EH (cell line): ENCODE measurements around the gene GTF3A.
A peak's percentile ranks its signal among the peaks of the same experiment; 100 is the strongest.
"Not testable (repeated sequence)": the region's sequence is repeated elsewhere in the genome, so short reads cannot be mapped to it uniquely, and the experiment has no call there.

ENCODE experiments used
- DNase-seq: peaks from one replicate; pipeline ENCODE4 v3.0.0-alpha.2; 2015; ENCODE audit warnings: low read depth

GTF3A gene

DNA sequence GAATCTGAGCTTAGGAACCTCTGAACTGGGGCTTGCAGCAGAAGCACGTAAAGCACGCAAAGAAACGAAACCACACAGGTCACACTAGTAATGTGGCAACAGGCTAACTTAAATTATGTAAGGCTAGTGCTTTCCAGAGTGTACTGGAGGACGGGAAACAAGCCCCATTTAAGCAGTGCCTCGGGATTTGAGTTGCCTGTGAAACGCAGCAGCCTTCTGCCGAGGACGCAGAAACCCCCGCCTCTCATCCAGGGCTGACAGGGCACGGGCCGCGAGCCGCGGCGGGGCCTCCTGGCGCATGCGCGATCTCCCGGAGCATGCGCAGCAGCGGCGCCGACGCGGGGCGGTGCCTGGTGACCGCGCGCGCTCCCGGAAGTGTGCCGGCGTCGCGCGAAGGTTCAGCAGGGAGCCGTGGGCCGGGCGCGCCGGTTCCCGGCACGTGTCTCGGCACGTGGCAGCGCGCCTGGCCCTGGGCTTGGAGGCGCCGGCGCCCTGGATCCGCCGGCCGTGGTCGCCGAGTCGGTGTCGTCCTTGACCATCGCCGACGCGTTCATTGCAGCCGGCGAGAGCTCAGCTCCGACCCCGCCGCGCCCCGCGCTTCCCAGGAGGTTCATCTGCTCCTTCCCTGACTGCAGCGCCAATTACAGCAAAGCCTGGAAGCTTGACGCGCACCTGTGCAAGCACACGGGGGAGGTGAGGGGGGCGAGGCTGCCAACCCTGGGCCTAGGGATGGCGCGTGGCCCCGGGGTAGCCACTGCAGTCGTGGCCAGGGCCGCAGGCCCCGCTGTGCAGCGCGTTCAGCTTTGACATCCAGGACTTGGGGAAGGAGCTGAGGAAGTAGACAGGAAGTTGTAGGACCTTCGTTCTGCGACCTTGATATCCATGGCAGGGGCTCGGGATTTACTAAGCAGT lies at the start of gene GTF3A:
Gene GTF3A (plus strand): TSS at position 374 of the 912 bp plus-strand sequence.
- DNase-seq, result peak; percentile 85

GRCh38 chr13:27374650-27375049 lies 49.8 kb upstream of the GTF3A start:
- peak; percentile 85 for DNase-seq

DNA sequence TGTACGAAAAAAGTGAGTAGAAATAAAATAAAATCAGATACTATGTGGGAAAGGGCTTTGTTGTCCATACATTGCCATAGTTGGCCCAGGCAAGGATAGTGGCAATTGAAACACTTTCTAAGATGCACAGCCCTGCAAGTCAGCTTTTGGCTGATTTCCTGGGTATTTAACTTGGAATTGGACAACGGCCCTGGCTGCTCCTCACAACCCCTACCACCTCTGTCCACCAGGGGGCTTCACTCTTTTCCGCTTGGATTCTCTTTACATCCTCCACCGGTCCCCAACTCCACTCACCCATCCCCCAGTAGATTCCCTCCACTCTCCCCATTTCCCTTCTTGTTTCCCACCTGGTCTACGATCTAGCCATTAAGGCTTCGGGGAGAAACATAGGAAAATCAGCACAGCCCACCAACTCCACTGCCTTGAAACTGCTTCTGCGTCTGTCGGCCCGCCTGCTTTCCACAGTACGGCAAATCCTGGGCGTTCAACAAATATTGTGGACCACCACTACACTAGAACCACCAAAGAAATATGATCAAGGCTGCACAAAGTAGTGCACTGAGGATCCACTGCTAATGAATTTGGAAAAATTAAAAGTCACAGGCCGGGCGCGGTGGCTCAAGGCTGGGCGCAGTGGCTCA lies 48.6 kb upstream of the GTF3A start:
- peak; percentile 76 for DNase-seq

- DNase-seq, result no peak
These were observed 45.3 kb upstream of the GTF3A start for GRCh38 chr13:27379126-27379525.

DNA sequence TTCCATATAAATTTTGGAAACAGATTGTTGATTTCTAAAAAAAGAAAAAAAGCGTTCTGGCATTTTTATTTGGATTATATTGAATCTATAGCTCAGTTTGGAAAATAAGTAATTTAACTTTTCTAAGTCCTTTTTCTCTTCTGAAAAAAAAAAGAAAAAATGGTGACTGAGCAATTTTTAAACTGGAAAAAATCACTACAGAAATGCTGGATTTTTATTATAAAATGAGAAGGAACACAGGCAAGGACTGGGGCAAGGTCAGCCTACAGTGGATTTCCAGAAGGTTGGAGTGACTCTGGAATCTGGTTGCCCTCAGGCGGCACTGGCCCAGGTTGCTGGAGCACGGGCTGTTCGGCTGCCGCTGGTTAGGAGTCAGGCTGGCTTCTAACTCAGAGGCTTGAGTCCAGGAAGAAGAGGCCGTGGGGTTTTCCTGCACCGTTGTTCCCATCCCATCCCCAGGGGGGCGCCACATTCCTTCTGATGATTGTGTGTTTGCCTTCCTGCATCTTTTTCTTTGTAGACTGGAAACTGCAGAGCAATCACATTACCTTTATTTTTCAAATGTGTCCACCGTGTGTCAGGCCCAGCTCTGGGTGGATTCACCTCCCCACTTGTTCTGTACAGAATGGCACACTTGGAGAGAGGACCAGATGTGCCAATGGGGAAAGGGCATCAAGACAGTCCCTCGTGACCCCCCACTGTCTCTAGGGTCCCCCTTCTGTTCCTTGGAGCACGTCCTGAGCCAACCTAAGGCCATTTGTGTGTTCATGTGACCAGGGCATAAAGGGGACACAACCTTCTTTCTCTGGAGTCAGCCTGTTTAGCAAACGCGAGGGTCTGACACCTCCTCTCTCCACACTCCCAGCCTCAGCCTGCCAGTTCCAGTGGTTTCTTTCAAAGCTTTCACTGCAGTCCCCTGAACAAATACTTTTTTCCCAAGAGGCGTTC lies 44.5 kb upstream of the GTF3A start:
- peak; percentile 60 for DNase-seq

GRCh38 chr13:27381601-27382000 lies 42.8 kb upstream of the GTF3A start:
- DNase-seq, result no peak

DNA sequence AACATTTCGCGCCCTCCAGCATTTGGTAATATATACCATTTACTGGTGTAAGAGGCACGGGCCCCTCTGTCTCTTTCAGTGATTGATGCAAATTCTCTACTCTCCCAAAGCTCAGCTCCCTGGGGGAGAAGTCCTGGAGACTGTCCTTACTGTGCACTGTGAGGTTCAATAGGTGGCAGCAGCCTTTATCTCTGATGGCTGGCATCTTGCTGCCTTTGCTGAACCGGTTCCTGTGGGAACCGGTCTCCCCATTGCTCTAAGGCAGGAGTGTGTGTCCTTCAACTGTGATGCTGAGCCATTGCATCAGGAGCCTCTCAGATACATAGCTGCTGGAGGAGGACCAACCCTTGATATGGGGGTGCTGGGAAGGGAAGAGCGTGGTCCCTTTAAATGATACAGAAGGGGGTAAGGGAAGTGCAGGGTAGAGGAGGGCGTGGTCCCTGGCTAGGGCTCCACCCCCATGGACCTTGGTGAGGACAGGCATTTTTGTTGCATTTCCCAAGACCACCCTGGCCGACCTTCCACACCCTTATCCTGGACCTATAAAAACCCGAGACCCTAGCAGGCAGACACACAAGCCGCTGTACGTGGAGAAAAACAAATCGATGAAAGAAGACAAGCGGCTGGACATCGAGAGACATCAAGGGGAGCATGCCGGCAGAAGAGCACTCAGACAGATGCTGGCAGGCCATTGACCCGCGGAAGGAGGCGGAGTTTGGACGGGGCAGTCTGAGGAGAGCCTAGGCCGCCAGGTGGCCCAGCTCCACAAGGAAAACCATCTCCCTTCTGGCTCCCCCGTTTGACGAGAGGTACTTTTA lies 41.1 kb upstream of the GTF3A start:
- DNase-seq, result no peak

- DNase-seq, result no peak
These were observed 40.1 kb upstream of the GTF3A start for GRCh38 chr13:27384285-27384684.

GRCh38 chr13:27388241-27388640 lies 36.2 kb upstream of the GTF3A start:
- DNase-seq, result no peak

DNA sequence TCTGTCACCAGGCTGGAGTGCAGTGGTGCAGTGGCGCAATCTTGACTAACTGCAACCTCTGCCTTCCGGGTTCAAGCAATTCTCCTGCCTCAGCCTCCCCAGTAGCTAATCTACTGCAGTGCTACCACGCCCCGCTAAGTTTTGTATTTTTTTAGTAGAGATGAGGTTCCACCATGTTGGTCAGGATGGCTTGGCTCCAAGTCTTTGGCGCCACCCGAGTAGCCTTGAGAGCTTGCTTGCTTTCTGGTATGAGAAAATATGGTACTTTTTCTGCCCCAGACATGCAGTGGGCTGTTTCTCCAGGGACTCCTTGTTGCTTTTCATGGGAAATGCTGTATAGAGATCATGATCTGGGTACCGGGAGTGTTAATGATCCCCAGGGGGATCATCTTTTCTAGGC lies 34.5 kb upstream of the GTF3A start:
- DNase-seq, result no peak

DNA sequence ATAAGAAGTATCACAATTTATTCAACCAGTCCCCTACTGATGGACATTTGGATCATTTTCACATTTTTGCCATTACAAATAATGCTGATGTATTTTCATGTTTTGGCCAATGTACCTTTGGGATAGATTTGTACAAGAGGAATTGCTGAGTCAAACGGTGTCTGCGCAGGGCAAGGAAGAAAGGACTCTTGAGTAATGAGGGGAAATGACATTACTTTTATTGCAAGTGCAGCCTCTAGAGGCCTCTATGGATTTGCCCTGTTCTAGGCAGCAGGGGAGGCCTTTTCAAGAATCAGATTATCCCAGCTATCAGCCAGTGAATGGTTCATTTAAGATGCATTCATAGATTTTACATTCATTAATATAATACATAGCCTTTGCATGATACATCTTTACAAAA lies 32.9 kb upstream of the GTF3A start:
- no peak for DNase-seq

- no peak for DNase-seq
These were observed 31.3 kb upstream of the GTF3A start for GRCh38 chr13:27393101-27393500.

GRCh38 chr13:27395007-27395510 lies 29.4 kb upstream of the GTF3A start:
- no peak for DNase-seq

DNA sequence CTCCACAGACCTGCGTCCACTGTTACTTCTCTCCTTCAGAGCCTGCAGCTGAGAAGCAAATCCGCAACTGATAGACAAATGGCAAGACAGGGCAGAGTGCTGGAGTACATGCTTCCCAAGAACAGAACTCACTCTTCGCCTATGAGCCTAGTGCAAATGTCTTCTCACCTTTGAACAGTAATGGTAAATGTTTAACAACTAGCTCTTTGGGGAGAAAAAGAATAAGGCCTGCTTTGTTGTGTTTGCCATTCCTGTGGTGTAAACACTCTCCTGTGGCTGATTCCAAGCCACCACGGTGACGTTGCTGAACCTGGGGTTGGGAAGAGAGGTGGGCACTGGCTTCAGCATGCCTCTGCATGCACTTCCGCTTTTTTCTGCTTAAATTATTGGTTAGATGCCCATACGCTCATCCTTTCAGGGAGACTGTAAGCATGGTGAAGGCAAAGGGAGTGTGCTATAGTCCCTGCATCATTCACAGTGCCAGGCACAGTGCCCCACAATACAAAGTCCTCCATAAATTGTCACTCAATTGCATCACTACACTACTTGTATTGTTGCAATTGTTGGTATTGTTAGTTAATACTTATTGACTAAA lies 28.1 kb upstream of the GTF3A start:
- no peak for DNase-seq

DNA sequence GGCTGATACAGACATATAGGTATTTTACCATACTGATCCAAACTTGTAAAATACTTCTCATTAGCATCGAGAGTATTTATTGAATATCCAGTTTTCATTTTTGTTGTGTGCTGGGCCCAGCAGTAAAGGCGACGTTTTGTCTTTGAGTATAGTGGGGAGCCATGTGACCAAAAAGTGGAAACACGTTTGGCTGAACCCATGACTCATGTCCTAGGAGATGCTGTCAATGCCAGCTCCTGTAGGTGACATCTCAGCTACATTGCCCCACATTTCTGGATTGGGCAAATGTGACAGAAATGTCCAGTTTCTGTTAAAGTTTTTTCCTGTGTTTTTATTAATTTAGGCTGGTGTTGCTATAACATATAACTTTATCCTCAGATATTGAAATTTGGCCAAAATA lies 26.1 kb upstream of the GTF3A start:
- DNase-seq, result no peak

- DNase-seq, result not testable (repeated sequence)
These were observed 24.0 kb upstream of the GTF3A start for GRCh38 chr13:27400405-27400804.

- peak; percentile 15 for DNase-seq
These were observed 23.2 kb upstream of the GTF3A start for GRCh38 chr13:27401210-27401609.

- DNase-seq, result peak; percentile 92
These were observed 21.2 kb upstream of the GTF3A start for GRCh38 chr13:27403203-27403678.

GRCh38 chr13:27403727-27404385 lies 20.6 kb upstream of the GTF3A start:
- DNase-seq, result no peak

DNA sequence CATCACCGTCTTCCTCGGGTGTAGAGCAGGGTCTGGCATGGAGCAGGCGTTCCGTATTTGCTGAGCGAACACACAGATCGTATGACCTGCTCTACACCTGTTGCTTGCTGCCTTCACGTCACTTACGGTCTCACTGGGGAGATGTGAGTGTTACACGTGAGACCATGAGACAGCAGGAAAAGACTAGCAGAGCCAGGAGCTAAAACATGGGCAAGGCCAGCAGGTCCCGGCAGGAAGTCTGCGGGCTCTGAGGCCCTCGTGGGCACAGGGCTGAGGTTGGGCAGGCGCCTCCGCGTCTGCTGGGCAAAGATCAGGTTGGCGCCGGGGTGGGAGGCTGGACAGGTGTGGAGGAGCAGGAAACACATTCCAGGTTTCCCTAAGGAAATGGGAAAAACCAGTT lies 19.7 kb upstream of the GTF3A start:
- no peak for DNase-seq
